Activated T-helper 1 cell treated with anti-CD3 and anti-CD28 coated beads, Interleukin-2, amount 50 U/mL, for 16 hours (primary cell): Measurements from ENCODE around the gene NAV3.

ENCODE experiments used
- DNase-seq, 2 donors: peaks; one replicate each; pipeline ENCODE4 v3.0.0-alpha.2; 2020; ENCODE audit warnings: low read depth in 1 of 2, low spot score in 1 of 2

Gene NAV3

DNA sequence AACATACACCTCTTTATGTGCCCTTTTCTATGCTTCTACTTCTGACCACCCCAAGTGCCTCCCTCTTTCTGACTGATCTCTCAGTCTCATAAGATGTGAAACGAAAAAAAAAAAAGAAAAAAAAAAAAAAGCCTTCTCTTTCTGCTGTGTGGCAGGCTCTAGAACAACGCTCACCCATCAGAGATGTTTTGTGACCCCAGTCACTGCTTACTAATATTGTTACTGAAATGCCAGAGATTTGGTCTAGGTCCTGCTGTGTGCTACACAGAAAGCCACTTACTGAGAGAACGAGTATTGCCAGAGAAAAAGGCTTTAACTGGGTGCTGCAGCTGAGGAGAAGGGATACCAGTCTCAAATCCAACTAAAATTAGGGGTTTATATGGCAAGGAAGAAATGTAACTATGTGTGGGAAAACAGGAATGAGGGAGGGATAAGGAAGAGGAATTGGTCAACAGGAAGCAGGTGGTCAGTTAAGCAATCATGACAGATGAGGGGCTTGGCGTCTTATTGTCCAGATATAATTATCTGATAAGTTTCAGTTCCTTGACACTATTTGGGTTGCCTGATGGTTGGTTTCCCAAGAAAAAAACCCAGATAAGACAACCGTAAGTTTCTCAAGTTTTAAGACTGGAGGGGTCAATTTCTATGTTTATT is 149.0 kb downstream of the NAV3 start:
- DNase-seq: no peak

DNA sequence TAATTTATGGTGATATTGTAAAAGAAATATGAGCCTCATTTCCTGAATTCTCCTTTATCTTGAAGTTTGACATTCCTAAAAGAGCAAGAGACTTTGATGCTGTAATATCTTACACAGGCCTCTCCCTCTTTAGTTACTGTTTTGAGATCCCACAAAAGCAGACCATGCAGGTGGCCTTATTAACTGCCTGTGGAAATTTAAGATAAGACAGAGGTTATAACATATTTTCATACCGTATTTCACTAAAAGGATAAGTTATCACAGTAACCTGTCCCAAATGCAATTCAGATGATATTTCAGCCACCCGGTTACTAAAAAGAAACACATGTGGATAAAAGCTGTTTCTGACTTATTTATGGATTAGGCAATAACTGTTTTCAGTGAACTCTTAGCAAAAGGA is 150.1 kb downstream of the NAV3 start:
- no peak for DNase-seq

DNA sequence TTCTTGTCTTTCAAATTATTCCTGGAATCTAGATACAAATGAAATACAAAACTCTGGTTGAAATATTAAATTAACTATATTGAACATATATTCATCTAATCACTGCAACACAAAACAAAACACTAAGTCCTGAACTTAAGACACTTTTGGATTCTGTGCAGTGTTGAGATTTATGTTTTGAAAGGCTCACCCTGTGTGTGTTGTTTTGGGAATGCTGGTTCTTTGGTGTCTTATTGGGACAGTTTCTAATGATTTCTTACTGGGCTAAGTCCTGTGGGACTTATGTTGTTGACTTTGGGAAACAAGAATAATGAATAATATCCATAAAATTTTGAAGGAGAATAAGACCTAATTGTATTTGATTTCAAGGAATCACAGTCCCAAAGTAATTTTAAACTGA is 153.2 kb downstream of the NAV3 start:
- no peak for DNase-seq

DNA sequence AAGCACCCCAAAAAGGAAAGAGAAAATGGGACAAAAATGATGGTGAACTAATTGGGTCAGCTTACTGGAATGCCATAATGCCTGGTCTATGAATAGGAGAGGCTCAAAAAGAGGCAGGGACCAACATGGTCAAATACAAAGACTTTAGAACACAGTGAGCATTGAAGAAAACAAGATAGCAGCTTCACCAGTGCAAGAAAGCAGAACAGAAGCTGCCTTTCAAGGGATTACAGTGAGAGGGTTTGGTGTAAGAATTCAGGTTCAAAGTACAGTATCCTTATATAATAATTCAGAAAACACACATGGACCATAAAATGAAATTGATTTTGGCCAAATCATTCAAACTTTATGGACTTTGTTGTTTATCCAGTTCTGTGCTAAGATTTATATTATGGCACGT is 162.1 kb downstream of the NAV3 start:
- DNase-seq: no peak

DNA sequence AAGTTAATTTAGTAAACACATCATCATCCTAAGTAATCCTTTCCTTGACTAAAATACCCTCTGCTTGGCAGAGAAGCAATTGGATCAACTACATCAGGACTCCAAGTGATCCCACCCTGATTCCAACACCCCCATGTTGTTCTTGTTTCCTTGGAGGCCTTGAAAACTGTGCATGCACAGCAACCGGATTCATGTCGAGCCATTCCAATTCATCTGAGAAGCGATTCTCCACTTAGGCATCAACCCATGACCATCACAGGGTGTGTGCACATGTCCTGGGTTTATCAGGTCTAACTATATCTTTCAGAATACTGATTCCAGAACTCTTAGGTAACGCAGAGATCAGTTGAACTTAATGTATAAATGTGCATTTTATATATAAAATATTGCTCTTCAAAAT is 163.0 kb downstream of the NAV3 start:
- DNase-seq: no peak

DNA sequence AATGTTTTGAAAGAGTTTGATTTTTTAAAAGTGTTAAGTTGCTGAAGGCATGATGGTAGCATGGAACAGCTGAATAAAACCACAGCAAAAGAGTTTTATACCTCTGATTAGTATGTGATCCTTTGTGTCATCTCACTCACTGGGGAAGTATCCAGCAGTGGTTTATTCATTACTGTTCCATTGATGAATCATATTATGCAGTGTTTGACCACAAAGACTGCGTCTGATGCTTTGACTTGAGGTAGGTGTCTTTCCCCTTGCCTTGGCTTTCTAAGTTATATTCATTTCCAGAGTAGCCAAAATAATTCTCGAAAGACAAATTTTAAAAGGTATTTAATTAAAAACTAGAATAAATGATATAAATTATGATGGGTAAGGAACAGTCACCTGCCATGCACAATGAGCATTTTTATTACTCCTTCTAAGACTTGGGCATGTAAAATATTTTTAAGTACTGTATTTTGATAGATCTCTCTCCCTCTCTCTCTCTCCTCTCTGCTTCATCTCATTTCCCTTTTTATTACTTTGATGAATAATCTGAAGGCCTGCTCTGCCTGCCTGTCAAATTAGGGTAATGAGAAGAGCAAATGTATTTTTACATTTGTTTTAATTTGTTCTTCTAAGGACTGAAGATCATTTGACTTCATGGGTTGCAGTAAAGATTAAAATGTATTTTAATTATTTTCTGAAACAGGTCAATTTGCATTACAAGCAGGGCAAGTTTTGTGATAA is 164.9 kb downstream of the NAV3 start:
- no peak for DNase-seq

DNA sequence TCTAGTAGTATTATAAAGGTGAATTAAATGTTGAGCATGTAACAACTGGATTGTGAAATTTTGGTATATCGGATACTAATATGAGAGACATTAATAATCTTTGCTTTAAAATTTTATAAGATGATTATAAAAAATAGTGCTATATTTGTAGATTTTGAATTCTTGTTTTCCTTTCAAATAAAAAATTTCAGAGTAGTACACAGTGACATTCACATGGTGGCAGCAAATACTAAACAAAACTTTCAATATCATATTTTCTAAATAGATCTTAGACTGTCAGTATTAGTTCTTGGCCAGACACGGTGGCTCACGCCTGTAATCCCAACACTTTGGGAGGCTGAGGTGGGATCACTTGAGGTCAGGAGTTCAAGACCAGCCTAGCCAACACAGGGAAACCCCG is 166.0 kb downstream of the NAV3 start:
- DNase-seq: no peak

DNA sequence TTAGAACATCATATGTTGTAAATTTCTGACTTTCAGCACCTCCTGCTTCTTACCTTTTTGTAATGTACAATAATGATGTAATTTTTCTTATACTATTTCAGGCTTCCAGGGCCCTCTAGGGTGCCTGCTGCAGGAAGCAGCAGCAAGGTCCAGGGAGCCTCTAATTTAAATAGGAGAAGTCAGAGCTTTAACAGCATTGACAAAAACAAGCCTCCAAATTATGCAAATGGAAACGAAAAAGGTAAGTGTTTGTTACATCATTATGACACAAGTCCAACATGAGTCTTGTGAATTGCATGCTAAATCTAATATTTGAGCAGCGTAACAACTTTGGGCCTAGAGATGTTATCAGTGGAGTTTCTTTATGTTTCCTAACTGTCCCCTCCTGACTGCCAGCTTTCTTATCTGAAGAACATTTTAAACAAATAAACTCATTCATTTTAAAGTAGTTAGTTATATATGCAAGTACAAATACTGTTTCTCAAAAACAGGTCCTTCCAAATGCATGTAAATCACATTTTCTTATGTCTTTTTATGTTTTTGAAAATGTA is 167.6 kb downstream of the NAV3 start:
- DNase-seq: no peak

DNA sequence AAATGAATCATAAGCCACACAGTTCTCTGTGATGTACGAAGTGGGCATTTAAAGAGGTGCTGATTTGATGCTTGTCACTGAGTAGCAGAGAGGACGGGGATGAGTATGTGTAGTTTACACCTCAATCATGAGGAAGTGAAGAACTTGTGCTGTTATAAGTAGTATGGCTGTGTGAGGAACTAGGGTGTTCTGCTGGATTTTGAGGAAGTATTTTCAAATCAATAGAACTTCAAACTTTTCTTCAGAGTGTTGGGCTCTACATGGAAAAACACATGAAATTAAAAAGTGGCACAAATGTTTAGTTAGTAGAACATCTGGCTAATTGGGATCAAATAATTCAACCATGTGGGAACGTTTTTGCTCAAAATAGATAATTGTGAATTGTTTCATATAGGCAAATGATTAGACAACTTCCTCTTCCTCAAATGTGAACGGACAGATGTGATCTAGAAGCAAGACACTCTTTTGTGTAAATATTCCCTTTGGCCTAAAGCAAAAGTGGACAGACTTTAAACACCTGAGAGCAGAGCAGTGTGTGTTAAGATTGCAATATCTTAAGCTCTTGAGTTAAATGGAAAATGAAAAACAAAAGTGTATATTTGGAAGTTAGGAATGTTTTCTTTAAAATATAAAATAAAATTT is 168.5 kb downstream of the NAV3 start:
- no peak for DNase-seq

DNA sequence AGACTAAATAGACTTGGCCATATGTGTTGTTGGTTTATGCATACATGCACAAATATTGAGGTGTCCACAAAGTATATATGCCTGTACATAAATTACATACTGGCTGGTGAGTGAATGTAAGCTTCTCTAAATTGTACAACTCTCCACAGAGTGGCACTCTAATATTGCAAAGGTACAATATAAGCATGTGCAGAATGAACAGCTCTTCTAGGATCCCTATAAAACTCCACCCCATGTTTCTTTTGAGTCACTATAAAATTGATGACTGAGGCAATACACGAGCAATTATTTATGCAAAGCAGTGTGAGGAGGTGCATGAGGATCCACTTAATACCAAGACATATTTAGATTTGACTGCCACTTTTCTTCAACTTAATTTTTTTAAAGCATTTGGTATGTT is 172.2 kb downstream of the NAV3 start:
- DNase-seq: no peak

DNA sequence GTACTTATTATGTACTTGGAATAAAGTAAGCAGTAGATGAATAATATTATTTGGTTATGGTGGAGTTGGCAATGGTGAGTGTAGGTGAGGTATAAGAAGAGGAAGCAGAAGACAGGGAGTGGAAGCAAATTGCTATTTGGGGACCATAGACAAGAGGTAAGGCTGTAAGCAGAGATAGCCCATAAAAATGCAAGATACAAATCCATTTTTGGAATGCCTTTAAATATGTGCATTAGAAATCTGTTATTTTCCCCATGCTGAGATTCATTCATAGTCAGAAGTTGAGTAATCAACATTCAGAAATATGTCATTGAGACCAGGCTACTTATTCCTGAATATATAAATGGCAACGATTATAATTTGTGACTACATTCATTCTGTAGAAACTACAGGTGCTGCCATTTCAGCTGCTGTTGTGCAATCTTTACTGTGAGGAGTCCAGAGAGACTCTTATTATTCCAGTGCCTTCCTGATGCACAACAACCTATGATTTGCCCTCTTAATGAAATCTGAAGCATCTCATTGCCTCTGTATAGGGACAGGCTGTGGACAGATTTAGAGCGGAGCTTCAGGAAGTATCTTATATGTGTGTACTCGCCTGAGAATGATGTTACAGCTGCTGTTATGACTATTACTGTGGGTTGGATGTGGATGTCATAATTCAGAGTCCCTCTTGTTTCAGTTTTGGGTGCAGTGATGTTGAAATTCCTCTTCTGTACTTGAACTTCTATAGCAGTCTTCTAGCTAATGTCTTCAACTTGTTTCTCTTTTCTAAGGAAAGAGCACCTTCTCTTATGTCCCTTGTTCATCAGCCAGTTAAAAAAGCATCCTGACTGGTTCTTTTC is 173.8 kb downstream of the NAV3 start:
- DNase-seq: no peak

DNA sequence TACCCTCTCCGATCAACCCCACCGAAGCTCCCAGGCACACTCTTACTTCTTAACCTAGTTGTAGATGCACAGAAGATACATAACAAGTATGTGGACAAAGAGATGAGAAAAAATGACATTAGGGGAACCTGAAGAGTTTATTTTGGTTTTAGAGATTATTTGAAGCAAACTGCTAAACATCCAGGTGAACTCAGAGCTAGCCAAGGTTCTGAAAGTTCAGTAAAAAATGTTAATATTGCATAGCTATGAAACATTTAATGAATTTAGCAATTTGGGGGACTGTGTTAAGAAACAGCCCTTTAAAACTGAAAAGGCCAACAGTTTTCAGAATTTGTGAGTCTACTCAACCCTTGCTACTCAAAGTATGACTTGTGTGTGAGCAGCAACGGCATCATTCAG is 174.4 kb downstream of the NAV3 start:
- no peak for DNase-seq

DNA sequence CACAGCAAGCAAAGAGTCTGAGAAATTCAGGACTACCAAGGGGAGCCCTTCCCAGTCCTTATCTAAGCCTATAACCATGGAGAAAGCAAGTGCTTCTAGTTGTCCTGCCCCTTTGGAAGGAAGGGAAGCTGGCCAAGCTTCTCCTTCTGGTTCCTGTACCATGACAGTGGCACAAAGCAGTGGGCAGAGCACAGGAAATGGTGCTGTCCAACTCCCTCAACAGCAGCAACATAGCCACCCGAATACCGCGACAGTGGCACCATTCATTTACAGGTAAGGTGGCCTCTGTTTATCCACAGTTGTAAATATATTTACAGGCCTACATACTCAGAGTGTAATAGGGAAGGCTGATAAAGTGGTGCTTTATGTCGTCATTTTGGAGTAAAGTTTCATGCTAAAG is 176.5 kb downstream of the NAV3 start:
- DNase-seq: no peak

DNA sequence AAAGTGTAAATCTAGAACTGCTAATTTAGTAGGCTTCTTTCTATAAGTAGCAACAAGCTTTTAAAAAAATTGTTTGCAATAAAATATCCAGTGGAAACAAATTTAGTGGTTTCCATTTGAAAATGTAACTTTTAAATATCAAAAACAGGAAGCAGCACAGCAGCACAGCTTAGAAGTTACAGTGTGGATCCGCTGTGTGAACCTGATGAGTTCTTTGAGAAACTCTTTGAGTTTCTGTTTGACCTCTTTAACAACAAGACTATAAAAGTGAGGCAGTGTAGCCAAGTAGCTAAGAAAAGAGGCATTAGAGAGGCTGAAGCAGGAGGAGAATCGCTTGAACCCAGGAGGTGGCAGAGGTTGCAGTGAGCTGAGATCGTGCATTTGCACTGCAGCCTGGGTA is 178.3 kb downstream of the NAV3 start:
- DNase-seq: no peak

DNA sequence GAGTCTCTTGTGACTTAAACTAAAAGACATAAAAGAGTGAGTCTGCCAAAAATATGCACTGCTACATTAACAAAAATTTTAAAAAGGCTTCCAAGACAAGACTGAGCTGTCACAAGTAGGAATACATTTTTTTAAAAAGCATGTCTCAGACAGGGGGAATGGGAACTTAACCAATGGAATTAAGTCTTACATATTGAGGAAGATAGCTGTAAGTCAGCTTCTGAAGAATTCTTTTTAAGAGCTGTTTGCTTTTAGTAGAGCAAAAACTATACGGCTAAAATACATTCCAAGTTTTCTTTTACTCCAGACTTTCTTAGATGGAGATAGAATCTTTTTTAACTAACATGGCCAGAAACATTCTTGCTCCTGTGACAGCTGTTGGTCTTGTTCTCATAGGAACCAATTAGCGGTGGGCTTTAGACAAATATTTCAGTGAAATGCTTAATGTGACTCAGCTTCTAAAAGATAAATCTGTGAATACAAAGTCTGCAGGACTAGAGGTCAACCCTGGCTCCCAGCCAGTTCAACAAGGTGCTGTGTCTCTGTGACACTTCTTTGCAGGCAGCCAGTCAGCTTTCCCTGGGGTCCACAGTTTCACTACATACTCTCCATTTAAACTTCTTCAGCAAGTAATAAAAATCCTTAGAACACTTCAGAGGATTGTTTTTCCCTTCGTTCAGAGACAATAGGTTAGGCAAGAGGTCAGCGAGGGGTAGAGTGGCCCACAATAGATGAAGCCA is 187.6 kb downstream of the NAV3 start:
- DNase-seq: no peak

DNA sequence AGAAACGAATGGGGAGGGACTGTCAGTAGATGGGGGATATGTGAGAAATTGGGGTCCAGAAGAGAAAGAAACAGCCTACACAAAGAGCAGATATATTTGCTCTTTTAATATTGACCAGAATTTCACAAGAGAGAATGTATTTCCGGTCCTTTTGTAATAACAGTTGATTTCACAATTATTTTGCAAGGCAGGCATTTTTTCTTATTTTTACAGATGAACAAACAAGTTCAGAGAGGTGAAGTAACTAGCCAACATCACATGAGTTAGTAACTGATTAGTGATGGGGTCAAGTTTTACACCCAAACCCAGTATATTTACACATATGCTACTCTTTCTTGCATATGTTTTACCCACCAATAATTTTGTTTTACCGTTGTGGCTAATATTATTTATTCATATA is 188.2 kb downstream of the NAV3 start:
- DNase-seq: no peak

DNA sequence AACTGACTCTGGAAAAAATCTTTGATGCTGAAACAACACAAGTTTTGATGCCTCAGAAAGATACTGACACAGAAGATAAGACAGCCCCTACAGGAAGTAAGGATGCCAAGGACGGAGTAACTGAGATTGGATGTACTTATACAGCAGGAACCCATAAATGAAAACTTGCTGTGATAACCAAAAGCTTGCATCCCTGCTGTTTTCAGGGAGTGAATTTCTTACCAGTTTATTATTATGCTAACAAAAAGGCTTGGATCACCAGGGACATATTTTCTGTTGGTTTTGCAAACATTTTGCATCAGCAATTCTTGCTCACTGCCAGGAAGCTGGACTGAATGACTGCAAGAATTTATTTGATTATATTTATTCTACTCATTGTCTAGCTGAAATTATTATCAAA is 197.7 kb downstream of the NAV3 start:
- no peak for DNase-seq

DNA sequence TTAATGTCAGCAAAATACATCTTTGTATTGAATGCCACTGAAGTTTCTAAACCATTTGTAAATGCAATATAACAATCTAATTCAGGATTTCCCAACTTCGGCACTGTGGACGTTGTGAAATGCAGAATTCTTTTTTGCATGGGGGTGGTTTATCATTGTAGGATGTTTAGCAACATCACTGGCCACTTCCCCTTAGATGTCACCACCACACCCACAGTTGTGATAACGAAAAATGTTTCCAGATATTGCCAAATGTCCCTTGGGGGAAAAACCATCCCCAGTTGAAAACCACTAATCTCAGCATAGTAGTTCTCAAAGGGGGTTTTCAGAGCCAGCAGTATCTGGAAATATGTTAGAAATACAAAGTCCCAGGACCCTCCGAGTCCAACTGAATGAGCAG is 203.3 kb downstream of the NAV3 start:
- DNase-seq: no peak

DNA sequence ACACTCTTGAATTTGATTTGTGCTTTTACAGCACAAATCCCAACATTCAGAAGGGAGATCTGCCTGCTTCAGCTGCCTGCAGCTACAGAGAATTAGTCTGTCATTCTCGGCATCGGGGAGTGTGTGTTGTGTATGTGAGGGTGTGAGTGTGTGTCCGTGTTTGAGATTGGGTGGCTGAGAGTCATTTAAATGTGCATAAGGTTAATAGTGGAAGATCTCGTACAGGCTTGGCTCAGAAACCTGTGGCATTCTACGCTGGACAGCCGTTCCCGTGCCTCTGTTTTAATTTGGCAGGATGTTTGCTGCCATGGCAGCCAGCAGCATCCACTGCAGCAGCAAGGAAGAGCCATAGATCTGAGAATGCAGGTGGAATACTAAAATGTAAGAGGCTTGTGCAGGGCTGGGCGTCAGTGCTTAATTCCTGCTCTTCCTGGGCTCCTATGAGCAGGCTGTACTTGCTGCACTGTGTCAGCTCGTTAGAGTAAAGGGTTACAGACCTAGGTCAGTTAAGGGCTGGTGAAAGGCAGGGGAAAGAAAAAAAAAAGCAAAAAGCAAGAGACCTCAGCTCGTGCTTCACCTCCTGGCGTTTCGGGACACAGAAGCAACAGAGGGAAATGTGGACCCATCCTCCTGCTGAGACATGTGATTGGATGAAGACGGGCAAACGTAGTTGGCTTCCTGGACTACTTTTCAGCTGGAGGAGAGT is 205.4 kb downstream of the NAV3 start:
- DNase-seq: no peak

DNA sequence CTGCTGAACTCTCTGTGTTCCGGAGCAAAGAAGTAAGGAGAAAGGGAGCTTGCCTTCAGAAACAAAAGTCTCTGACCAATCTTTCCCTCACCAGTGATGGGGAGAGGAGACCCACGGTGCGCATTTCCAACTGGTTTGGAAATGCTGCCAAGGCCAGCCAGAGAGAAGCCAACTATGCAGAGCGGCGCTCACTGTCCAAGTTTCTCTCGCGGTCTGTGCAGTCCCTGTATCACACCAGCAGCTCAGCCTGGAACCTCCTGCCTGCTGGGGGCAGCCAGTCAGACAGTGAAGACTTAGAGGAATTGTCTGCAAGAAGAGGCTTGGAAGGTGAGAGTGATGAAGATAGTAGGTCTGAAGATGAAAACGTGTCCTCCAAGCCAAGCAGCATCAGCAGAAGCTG is 206.2 kb downstream of the NAV3 start:
- no peak for DNase-seq
